Measurements from ENCODE around the gene QKI. TPM values are rescaled to one million over a fixed set of nuclear protein-coding genes. Genes with fewer than 3 reads are reported as not detected.

QKI gene
- polyA plus RNA-seq, 6 donors from 2014 or later: 20.4 to 67.9 (median 26.6) TPM

- Mint-ChIP-seq H3K27ac (no peak overlapping the region), H3K9me3 (peaks cover 6 to 20% (median 15%) of the 10 kb centered on the region in 7 donors), H3K4me1 (no peaks in the 10 kb centered on the region), H3K27me3 (peaks cover 0 to 6% (median 0%) of the 10 kb centered on the region in 3 donors), H3K4me3 (no peak overlapping the region), H3K36me3 (peaks cover 5 to 21% of the 10 kb centered on the region in 2 donors)
- ATAC-seq (ENCODE audit: low read depth in 2 of 2) (no peak), DNase-seq (no peak)
Measured at GRCh38 chr6:163596174-163596573, 181.7 kb downstream of the QKI start.

DNA sequence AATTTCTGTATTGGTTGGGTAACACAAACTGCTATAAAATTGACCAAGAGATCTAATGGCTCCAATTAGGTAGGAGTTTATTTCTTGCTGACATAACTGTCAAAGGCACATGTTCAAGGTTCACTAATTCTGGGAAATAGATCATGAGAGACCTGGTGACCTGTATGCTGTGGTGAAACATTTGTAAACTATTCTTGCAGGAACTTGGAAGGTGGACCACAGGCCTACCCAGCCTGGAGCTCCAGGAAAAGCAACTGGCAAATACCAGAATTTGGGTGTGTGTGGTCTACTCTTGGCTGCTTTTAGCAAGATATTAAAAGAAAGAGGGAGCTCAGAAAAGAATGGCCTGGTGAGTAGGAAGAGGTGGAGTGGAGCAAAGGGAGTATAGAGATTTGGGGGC lies 184.6 kb downstream of the QKI start:
- peaks cover 0 to 4% (median 0%) of the 10 kb centered on the region in 7 donors for H3K9me3 Mint-ChIP-seq
- no peaks in the 10 kb centered on the region for H3K36me3 Mint-ChIP-seq
- peaks cover 0 to 7% (median 6%) of the 10 kb centered on the region in 3 donors for H3K27me3 Mint-ChIP-seq
- no peak for ATAC-seq (ENCODE audit: low read depth in 2 of 2)
- DNase-seq: no peak
- no peak overlapping the region for H3K4me3 Mint-ChIP-seq
- no peak overlapping the region for H3K27ac Mint-ChIP-seq
- H3K4me1 Mint-ChIP-seq: peaks cover 0 to 2% (median 0%) of the 10 kb centered on the region in 3 donors

GRCh38 chr6:163599684-163600083 lies 185.2 kb downstream of the QKI start:
- peaks cover 0 to 1% of the 10 kb centered on the region in 2 donors for H3K36me3 Mint-ChIP-seq
- no peak overlapping the region for H3K4me3 Mint-ChIP-seq
- peaks cover 0 to 7% (median 6%) of the 10 kb centered on the region in 3 donors for H3K27me3 Mint-ChIP-seq
- peaks cover 0 to 2% (median 0%) of the 10 kb centered on the region in 3 donors for H3K4me1 Mint-ChIP-seq
- peaks cover 0 to 3% (median 2%) of the 10 kb centered on the region in 7 donors for H3K9me3 Mint-ChIP-seq
- no peak overlapping the region for H3K27ac Mint-ChIP-seq
- no peak for ATAC-seq (ENCODE audit: low read depth in 2 of 2)
- DNase-seq: no peak

- no peak overlapping the region for H3K27ac Mint-ChIP-seq
- ATAC-seq (ENCODE audit: low read depth in 2 of 2): no peak
- DNase-seq: no peak
- H3K9me3 Mint-ChIP-seq: peaks cover 0 to 9% (median 7%) of the 10 kb centered on the region in 7 donors
- peaks cover 0 to 7% (median 6%) of the 10 kb centered on the region in 3 donors for H3K27me3 Mint-ChIP-seq
- H3K36me3 Mint-ChIP-seq: peaks cover 6 to 7% of the 10 kb centered on the region in 2 donors
- no peak overlapping the region for H3K4me3 Mint-ChIP-seq
- H3K4me1 Mint-ChIP-seq: peaks cover 0 to 2% (median 0%) of the 10 kb centered on the region in 3 donors
Measured at GRCh38 chr6:163600331-163600730, 185.8 kb downstream of the QKI start.

- H3K4me3 Mint-ChIP-seq: no peak overlapping the region
- DNase-seq (no peak), ATAC-seq (ENCODE audit: low read depth in 2 of 2) (no peak)
- H3K4me1 Mint-ChIP-seq: peaks cover 0 to 2% (median 0%) of the 10 kb centered on the region in 3 donors
- no peak overlapping the region for H3K27ac Mint-ChIP-seq
- peaks cover 7 to 11% of the 10 kb centered on the region in 2 donors for H3K36me3 Mint-ChIP-seq
- peaks cover 0 to 7% (median 6%) of the 10 kb centered on the region in 3 donors for H3K27me3 Mint-ChIP-seq
- peaks cover 4 to 14% (median 12%) of the 10 kb centered on the region in 7 donors for H3K9me3 Mint-ChIP-seq
Measured at GRCh38 chr6:163600781-163601180, 186.3 kb downstream of the QKI start.

DNA sequence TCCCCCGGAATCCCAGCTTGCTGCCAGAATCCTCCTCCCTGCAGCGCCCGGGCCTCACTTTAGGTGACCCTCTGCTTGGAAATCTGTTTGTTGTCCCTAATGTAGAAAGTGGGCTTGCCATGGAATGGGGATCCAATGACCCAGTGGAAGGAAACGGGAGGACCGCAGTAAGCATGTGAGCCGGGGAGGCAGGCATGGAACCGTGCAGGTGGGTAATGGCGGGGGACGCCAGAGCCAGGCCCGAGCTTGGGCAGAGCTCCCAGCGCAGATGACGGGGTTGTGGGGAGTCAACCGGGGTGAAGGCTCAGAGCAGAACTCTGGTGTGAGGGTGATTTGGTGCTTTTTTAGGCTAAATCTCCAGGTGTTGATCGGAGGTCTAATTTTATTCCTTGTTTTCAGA lies 188.3 kb downstream of the QKI start:
- Mint-ChIP-seq H3K9me3 (peaks cover 4 to 21% (median 14%) of the 10 kb centered on the region in 7 donors), H3K36me3 (peaks cover 7 to 11% of the 10 kb centered on the region in 2 donors), H3K4me3 (no peak overlapping the region), H3K27ac (no peak overlapping the region), H3K4me1 (peaks cover 0 to 5% (median 0%) of the 10 kb centered on the region in 3 donors), H3K27me3 (peaks cover 0 to 7% (median 6%) of the 10 kb centered on the region in 3 donors)
- DNase-seq: no peak
- ATAC-seq (ENCODE audit: low read depth in 2 of 2): no peak

- H3K27me3 Mint-ChIP-seq: peaks cover 0 to 7% (median 6%) of the 10 kb centered on the region in 3 donors
- H3K27ac Mint-ChIP-seq: no peak overlapping the region
- H3K4me3 Mint-ChIP-seq: peak overlapping the region in 1 of 8 donors; percentile 22
- no peak for DNase-seq
- peaks cover 7 to 11% of the 10 kb centered on the region in 2 donors for H3K36me3 Mint-ChIP-seq
- no peak for ATAC-seq (ENCODE audit: low read depth in 2 of 2)
- H3K4me1 Mint-ChIP-seq: peaks cover 0 to 5% (median 5%) of the 10 kb centered on the region in 3 donors
- peaks cover 4 to 21% (median 14%) of the 10 kb centered on the region in 7 donors for H3K9me3 Mint-ChIP-seq
Measured at GRCh38 chr6:163603395-163603794, 188.9 kb downstream of the QKI start.

DNA sequence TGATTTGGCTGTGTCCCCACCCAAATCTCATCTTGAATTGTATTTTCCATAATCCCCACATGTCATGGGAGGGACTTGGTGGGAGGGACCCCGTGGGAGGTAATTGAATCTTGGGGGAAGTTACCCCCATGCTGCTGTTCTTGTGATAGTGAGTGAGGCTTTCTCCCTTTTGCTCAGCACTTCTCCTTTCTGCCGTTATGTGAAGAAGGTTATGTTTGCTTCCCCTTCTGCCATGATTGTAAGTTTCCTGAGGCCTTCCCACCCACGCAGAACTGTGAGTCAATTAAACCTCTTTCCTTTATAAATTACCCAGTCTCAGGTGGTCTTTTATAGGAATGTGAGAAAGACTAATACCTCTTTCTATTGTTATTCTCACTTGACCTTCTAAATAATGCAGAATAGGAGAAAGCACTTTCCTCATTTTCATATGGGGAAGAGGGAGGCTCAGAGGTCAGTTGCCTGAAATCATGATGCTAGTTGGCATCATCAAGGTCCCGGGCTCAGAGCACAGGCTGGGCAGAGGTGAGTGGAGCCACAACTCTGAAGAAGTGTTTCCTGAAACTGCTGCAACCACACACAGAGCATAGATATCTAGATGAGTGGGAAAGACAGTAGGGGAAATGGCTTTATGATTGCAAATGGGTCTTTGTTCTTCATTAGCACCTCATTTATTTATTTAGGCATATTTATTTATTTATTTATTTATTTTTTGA lies 191.0 kb downstream of the QKI start:
- peaks cover 4 to 21% (median 14%) of the 10 kb centered on the region in 7 donors for H3K9me3 Mint-ChIP-seq
- DNase-seq: no peak
- H3K4me3 Mint-ChIP-seq: no peak overlapping the region
- peaks cover 0 to 7% (median 6%) of the 10 kb centered on the region in 3 donors for H3K27me3 Mint-ChIP-seq
- no peak for ATAC-seq (ENCODE audit: low read depth in 2 of 2)
- H3K27ac Mint-ChIP-seq: peak overlapping the region in 2 of 6 donors; percentile 60 to 71
- peaks cover 0 to 9% (median 6%) of the 10 kb centered on the region in 3 donors for H3K4me1 Mint-ChIP-seq
- peaks cover 7 to 11% of the 10 kb centered on the region in 2 donors for H3K36me3 Mint-ChIP-seq

DNA sequence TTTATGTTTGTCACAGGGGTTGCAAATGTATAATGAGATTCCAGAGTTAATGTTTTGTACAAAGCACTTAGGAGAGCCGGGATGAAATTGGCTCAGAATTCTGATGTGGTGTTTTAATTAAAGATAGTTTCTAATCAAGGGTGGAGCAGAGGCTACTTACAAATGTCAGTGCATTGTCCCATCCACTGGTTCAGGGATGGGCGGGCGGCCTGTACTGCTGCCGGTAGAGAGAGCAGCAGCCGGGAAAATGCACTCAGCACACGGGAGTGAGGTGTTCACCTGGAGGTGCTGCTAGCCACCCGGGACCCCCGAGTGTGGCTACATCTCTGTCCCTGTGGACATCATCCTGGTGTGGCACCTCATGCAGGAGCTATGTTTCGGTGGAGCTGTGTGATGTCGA lies 193.3 kb downstream of the QKI start:
- peaks cover 4 to 21% (median 14%) of the 10 kb centered on the region in 7 donors for H3K9me3 Mint-ChIP-seq
- H3K27ac Mint-ChIP-seq: no peak overlapping the region

DNA sequence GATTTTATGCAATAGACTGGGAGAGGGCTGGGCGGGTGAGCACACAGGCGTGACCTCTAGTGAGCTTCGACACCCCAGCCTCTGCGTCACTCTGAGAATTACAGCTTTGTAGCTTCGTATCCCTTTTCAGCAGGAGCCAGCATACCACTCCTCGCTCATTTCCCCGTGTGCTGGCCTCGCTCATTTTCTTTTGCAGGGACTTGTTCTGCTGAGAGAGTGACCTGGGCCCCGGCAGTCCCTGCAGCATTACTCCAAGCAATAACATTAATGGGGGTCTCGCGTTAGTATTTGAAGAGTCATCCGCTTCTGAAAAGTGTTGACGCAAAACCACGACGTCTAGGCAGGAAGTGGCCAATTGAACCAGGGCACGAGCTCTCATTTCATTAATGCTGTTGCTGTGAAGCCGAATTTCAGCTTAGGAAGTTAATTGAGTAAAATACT lies 193.7 kb downstream of the QKI start:
- Mint-ChIP-seq H3K9me3 (peaks cover 4 to 21% (median 14%) of the 10 kb centered on the region in 7 donors), H3K27ac (peak overlapping the region in 1 of 6 donors; percentile 26), H3K4me3 (no peak overlapping the region), H3K36me3 (peaks cover 7 to 11% of the 10 kb centered on the region in 2 donors), H3K4me1 (peaks cover 0 to 9% (median 6%) of the 10 kb centered on the region in 3 donors), H3K27me3 (peaks cover 0 to 3% (median 0%) of the 10 kb centered on the region in 3 donors)
- DNase-seq: no peak
- ATAC-seq (ENCODE audit: low read depth in 2 of 2): no peak

More for the DNA sequence above, 193.3 kb downstream of the QKI start:
- peaks cover 7 to 11% of the 10 kb centered on the region in 2 donors for H3K36me3 Mint-ChIP-seq
- DNase-seq: no peak
- no peak for ATAC-seq (ENCODE audit: low read depth in 2 of 2)
- H3K27me3 Mint-ChIP-seq: peaks cover 0 to 7% (median 0%) of the 10 kb centered on the region in 3 donors
- H3K4me3 Mint-ChIP-seq: no peak overlapping the region
- peaks cover 0 to 9% (median 6%) of the 10 kb centered on the region in 3 donors for H3K4me1 Mint-ChIP-seq

DNA sequence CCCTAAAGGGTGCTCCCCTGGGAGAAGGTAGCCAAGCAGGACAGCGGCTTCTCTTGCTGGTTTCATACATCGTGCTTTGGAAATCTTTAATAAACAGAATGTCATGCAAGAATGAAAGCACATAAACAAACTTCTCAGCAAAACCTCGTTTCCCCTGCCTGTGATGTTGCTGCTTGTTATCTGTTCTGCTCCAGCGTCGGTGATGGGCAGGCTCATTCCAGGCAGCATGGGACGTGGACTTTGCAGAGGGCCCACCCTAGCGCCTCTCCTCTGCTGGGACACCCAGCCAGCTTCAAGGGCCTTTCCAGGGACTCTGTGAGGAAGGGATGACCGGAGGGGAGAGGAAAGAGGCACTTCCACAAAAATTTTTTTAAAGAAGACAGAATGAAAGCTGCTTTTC lies 197.7 kb downstream of the QKI start:
- Mint-ChIP-seq H3K36me3 (no peaks in the 10 kb centered on the region), H3K9me3 (peaks cover 0 to 5% (median 0%) of the 10 kb centered on the region in 7 donors), H3K4me3 (no peak overlapping the region), H3K4me1 (peaks cover 4 to 6% (median 4%) of the 10 kb centered on the region in 3 donors), H3K27ac (no peak overlapping the region), H3K27me3 (peaks cover 0 to 8% (median 5%) of the 10 kb centered on the region in 3 donors)
- ATAC-seq (ENCODE audit: low read depth in 2 of 2): no peak
- no peak for DNase-seq

DNA sequence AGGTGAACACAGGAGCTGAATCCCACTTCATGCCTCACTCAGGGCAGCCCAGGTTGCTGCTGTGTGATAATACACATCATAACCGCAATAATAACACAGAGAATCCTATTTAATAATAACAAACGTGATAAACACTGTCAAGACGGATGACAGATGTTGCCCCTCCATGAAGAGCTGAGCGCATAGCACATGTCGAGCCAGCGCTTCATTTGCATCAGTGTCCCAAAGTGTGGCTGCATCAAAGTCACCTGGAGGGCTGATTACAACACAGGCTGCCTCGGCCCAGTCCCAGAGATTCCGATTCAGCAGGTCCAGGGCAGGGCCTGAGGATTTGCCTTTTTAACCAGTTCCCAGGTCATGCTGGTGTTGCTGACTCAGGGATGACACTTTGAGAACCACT lies 198.5 kb downstream of the QKI start:
- Mint-ChIP-seq H3K4me3 (no peak overlapping the region), H3K9me3 (peaks cover 0 to 5% (median 0%) of the 10 kb centered on the region in 7 donors), H3K27ac (no peak overlapping the region), H3K36me3 (no peaks in the 10 kb centered on the region), H3K27me3 (peaks cover 0 to 8% (median 5%) of the 10 kb centered on the region in 3 donors), H3K4me1 (peaks cover 4 to 5% (median 4%) of the 10 kb centered on the region in 3 donors)
- ATAC-seq (ENCODE audit: low read depth in 2 of 2): no peak
- no peak for DNase-seq

GRCh38 chr6:163613668-163614067 lies 199.2 kb downstream of the QKI start:
- Mint-ChIP-seq H3K36me3 (no peaks in the 10 kb centered on the region), H3K9me3 (peaks cover 0 to 5% (median 0%) of the 10 kb centered on the region in 7 donors), H3K27me3 (peaks cover 0 to 8% (median 5%) of the 10 kb centered on the region in 3 donors), H3K27ac (peak overlapping the region in 1 of 6 donors; percentile 44), H3K4me1 (peaks cover 0 to 4% (median 2%) of the 10 kb centered on the region in 3 donors), H3K4me3 (no peak overlapping the region)
- ATAC-seq (ENCODE audit: low read depth in 2 of 2) (no peak), DNase-seq (no peak)

All from naive B cell (primary cell).